Measurements from ENCODE around the gene SWI5. TPM values are rescaled to one million over a fixed set of nuclear protein-coding genes. Genes with fewer than 3 reads are reported as not detected.

SWI5 gene
- total RNA-seq, 4 donors from 2014 or later: 16.2 to 26.6 (median 21.0) TPM

DNA sequence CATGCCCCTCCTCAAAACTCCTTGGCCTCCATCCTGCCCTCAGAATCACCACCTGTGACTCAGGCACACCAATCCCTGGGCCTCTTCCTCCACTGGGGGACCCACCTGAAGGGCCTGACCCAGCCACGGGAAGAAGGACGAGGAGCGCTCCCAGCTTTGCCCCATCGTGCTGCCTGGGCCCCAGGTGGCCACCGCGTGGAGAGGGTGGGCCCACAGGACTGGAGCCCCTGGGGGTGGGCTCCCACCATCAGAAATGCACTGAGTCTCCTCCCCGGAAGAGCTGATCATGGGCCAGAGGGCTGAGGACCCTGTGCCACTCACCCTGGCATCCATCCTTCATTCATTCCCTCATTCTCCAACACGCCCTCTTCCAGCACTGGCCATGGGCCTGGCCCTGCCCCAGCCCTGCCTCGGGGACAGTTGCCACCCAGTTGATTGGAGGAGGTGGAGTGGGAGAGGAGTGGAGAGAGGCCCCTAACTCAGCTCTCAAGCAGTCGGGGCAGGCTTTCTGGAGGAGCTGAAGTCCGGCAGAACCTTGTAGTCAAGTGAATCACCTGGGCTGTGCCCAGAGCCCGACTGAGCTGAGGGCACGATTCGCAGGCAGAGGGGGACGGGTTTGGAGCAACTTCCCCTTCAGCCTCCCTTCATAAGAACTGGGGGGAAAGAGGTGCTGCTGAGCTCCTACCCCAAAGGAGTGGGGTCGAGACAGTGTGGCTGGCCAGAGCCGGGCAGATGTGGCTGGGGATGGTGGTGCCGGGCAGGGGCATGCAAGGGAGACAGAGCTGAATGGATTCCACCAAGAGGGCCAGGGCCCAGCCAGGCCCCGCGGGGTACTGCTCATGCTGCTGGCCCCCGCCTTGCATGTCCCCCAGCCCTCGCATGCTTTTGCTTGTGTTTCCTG, 43.3 kb upstream of the SWI5 start:
- 84% methylated on average over 15 of the region's 22 CpGs for WGBS
- H3K9me3 ChIP-seq: no peaks in the 10 kb centered on the region
- no peak overlapping the region for H3K4me3 ChIP-seq
- TF ChIP-seq EP300 (IDR thresholded peaks at IDR 0.05): no peak
- no peak for TF ChIP-seq POLR2AphosphoS5 (IDR thresholded peaks at IDR 0.05)
- TF ChIP-seq, protein P1, sequence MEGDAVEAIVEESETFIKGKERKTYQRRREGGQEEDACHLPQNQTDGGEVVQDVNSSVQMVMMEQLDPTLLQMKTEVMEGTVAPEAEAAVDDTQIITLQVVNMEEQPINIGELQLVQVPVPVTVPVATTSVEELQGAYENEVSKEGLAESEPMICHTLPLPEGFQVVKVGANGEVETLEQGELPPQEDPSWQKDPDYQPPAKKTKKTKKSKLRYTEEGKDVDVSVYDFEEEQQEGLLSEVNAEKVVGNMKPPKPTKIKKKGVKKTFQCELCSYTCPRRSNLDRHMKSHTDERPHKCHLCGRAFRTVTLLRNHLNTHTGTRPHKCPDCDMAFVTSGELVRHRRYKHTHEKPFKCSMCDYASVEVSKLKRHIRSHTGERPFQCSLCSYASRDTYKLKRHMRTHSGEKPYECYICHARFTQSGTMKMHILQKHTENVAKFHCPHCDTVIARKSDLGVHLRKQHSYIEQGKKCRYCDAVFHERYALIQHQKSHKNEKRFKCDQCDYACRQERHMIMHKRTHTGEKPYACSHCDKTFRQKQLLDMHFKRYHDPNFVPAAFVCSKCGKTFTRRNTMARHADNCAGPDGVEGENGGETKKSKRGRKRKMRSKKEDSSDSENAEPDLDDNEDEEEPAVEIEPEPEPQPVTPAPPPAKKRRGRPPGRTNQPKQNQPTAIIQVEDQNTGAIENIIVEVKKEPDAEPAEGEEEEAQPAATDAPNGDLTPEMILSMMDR (IDR thresholded peaks at IDR 0.05): no peak
- DNase-seq (ENCODE audit: extremely low spot score): no peak
- H3K27me3 ChIP-seq: no peaks in the 10 kb centered on the region
- intact Hi-C loops (cut with DNase I): no loop called here
- H3K27ac ChIP-seq (replicated peaks in 1 of 4): peak overlapping the region in 1 of 4 donors; percentile 31
- no peaks in the 10 kb centered on the region for H3K36me3 ChIP-seq
- no peaks in the 10 kb centered on the region for H3K4me1 ChIP-seq

DNA sequence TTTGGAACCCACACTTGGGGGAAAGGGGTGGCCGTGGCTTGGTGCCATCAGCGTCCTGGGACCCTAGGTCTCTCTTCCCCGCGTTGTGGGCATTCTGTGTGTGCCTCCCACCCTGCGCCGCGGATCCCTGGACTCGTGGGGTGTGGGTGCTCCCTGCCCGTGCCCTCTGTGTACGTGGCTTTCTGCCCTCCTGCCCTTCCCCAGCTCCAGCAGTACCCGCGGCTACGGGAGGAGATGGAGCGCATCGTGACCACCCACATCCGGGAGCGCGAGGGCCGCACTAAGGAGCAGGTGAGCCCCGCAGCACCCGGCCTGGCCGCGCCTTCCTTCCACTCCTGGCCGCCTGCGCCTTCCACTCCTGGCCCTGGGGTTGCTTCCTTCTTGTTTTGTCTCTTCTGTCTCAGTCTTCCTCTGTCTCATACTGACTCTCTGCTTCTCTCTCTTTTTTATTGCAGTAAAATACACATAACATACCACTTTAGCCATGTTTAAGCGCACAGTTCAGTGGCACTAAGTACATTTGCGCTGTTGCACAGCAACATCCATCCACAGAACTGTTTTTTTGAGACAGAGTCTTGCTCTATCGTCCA, 42.2 kb upstream of the SWI5 start:
- intact Hi-C loops (cut with DNase I): no loop called here
- Histone ChIP-seq H3K9me3 (no peaks in the 10 kb centered on the region), H3K27ac (replicated peaks in 1 of 4) (no peak overlapping the region), H3K4me1 (no peaks in the 10 kb centered on the region), H3K27me3 (no peaks in the 10 kb centered on the region), H3K4me3 (no peak overlapping the region), H3K36me3 (no peaks in the 10 kb centered on the region)
- TF ChIP-seq EP300 (IDR thresholded peaks at IDR 0.05) (no peak), POLR2AphosphoS5 (IDR thresholded peaks at IDR 0.05) (no peak)
- TF ChIP-seq, protein P1 (IDR thresholded peaks at IDR 0.05): no peak
- 91% methylated on average over 24 of the region's 28 CpGs for WGBS
- no peak for DNase-seq (ENCODE audit: extremely low spot score)

DNA sequence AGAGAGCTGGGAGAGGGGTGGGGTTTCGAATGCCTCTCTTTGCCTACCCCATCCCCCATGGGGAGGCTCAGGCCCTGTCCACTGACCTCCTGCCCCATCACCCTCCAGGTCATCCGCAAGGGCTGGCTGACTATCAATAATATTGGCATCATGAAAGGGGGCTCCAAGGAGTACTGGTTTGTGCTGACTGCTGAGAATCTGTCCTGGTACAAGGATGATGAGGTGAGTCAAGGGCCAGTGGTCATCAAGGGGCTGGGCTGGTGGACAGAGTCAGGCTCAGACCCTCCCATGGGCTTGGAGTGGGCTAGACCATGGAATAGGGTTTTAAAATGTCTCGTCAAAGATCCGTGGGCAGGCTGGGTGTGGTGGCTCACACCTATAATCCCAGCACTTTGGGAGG, 34.0 kb upstream of the SWI5 start:
- Histone ChIP-seq H3K9me3 (no peaks in the 10 kb centered on the region), H3K27ac (replicated peaks in 1 of 4) (peak overlapping the region; percentile 68 to 79 (median 72)), H3K36me3 (peaks cover 0 to 13% (median 4%) of the 10 kb centered on the region in 4 donors), H3K4me3 (no peak overlapping the region), H3K4me1 (peaks cover 15 to 41% (median 31%) of the 10 kb centered on the region in 4 donors), H3K27me3 (peaks cover 0 to 4% (median 0%) of the 10 kb centered on the region in 4 donors)
- TF ChIP-seq, protein P1 (IDR thresholded peaks at IDR 0.05): no peak
- TF ChIP-seq POLR2AphosphoS5 (IDR thresholded peaks at IDR 0.05) (no peak), EP300 (IDR thresholded peaks at IDR 0.05) (no peak), POLR2A (IDR thresholded peaks at IDR 0.05; ENCODE audit: low read depth) (no peak)
- DNase-seq (ENCODE audit: extremely low spot score): no peak
- intact Hi-C loops (cut with DNase I): no loop called here
- WGBS: 92% methylated on average over 4 of the region's 4 CpGs

DNA sequence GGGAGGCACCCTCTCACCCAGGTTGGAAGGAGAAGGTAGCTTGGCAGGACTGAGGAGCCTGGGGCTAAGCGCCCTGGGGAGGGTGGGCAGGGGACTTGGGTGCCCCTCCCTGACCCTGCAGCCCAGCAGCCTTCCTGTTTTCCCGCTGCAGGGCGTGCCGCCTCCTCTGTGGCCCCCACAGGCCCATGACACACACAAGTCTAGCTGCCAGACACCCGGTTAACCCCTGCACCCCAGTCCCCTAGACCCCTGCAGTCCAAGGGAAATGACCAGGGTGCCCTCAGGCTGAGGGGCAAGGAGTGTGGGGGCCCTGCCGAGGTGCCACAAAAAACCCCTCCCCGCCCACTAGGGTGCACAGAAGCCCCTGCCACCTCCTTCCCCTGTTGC, 33.3 kb upstream of the SWI5 start:
- 36% methylated on average over 2 of the region's 7 CpGs for WGBS
- TF ChIP-seq, protein P1 (IDR thresholded peaks at IDR 0.05): no peak
- TF ChIP-seq POLR2AphosphoS5 (IDR thresholded peaks at IDR 0.05): no peak
- TF ChIP-seq EP300 (IDR thresholded peaks at IDR 0.05): no peak
- no peak for TF ChIP-seq POLR2A (IDR thresholded peaks at IDR 0.05; ENCODE audit: low read depth)
- no peak for DNase-seq (ENCODE audit: extremely low spot score)
- Histone ChIP-seq H3K36me3 (peaks cover 0 to 13% (median 4%) of the 10 kb centered on the region in 4 donors), H3K9me3 (no peaks in the 10 kb centered on the region), H3K27me3 (peaks cover 0 to 4% (median 0%) of the 10 kb centered on the region in 4 donors), H3K4me1 (peaks cover 15 to 41% (median 31%) of the 10 kb centered on the region in 4 donors), H3K4me3 (peak overlapping the region in 3 of 4 donors; percentile 3 to 59 (median 16)), H3K27ac (replicated peaks in 1 of 4) (peak overlapping the region; percentile 68 to 79 (median 72))
- intact Hi-C loops (cut with DNase I): no loop called here
